ENCODE results near the gene KCNMB3. TPM values are rescaled to one million over a fixed set of nuclear protein-coding genes. Genes with fewer than 3 reads are reported as not detected.

The KCNMB3 gene
- total RNA-seq, 1 experiment from 2014 or later = 2.3 TPM

DNA sequence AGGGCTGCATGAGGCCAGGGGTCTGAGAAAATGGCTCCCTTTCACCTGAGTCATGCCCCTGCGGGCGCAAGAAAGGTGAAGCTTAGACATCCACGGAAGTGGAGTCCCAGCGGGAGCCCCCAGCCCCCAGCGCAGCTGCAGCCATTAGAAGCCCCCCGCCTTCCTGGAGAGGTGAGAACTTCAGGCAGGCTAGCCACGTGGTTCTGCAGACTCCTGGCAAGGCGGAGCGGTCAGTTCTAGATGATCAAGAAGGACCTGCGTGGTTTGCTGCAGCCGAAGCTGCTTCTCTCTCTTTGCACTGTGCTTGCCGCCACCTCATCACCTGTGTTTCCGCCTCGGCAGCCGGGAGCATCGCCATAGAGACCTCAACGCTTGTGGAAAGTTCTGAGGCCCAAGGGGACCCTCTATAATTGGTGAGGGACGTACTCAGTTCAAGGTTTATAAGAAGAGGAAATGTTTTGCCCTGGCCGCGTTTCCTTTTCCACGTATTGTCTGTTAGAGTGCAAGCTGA, 15.8 kb upstream of the KCNMB3 start:
- no TSS peak for BruUV-seq (replicated peaks)
- Histone ChIP-seq H3K9me2 (replicated peaks; ENCODE audit: low read length) (no peaks in the 10 kb centered on the region), H3K9me3 (ENCODE audit: low read length) (no peaks in the 10 kb centered on the region), H3K36me3 (ENCODE audit: low read depth, low read length) (no peaks in the 10 kb centered on the region), H3K79me2 (ENCODE audit: low read length) (no peaks in the 10 kb centered on the region), H2AFZ (ENCODE audit: low read length) (no peak overlapping the region), H3K9ac (ENCODE audit: low read length) (no peak overlapping the region), H3K27ac (ENCODE audit: low read length) (no peak overlapping the region), H3K4me3 (ENCODE audit: low read length) (no peak overlapping the region), H3K27me3 (ENCODE audit: low read length) (no peaks in the 10 kb centered on the region), H3F3A (ENCODE audit: low read length, unreplicated experiment) (no peaks in the 10 kb centered on the region), H3K4me1 (ENCODE audit: insufficient read depth, low read length) (peaks cover 2% of the 10 kb centered on the region; the same call in 1 of the 2 replicates), H3K4me2 (ENCODE audit: low read length) (no peak overlapping the region), H4K20me1 (ENCODE audit: low read length) (no peaks in the 10 kb centered on the region)
- DNase-seq (no peak), ATAC-seq (no peak)
- POLR2A ChIA-PET (ENCODE audit: unreplicated experiment) = no interaction called here
- intact Hi-C loops (cut with micrococcal nuclease) = no loop called here
- TF ChIP-seq EZH2phosphoT487 (IDR thresholded peaks at IDR 0.05; ENCODE audit: borderline replicate concordance, low read length) = no peak
- TF ChIP-seq, protein P1, sequence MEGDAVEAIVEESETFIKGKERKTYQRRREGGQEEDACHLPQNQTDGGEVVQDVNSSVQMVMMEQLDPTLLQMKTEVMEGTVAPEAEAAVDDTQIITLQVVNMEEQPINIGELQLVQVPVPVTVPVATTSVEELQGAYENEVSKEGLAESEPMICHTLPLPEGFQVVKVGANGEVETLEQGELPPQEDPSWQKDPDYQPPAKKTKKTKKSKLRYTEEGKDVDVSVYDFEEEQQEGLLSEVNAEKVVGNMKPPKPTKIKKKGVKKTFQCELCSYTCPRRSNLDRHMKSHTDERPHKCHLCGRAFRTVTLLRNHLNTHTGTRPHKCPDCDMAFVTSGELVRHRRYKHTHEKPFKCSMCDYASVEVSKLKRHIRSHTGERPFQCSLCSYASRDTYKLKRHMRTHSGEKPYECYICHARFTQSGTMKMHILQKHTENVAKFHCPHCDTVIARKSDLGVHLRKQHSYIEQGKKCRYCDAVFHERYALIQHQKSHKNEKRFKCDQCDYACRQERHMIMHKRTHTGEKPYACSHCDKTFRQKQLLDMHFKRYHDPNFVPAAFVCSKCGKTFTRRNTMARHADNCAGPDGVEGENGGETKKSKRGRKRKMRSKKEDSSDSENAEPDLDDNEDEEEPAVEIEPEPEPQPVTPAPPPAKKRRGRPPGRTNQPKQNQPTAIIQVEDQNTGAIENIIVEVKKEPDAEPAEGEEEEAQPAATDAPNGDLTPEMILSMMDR (conservative IDR thresholded peaks at IDR 0.05; ENCODE audit: low read depth, low read length) = no peak
- CTCF ChIA-PET = no interaction called here

DNA sequence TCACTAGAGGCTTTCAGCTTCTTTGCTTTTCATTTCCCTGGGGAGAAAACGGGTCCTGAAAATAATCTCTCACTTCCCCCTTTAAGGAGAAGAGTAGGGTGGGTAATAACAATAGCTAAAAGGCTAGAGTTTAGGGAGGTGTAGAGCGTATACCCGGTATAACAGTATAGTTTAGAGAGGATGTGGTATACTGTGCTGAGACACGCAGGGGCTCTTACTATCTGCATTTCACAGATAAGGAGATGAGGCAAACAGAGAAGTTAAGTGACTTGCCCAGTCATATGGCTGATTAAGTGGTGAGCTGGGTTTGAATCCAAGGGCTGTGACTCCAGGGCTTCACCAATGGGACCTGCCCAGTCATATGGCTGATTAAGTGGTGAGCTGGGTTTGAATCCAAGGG, 15.0 kb upstream of the KCNMB3 start:
- H4K20me1 ChIP-seq (ENCODE audit: low read length) = no peaks in the 10 kb centered on the region
- BruUV-seq (replicated peaks) = no TSS peak

DNA sequence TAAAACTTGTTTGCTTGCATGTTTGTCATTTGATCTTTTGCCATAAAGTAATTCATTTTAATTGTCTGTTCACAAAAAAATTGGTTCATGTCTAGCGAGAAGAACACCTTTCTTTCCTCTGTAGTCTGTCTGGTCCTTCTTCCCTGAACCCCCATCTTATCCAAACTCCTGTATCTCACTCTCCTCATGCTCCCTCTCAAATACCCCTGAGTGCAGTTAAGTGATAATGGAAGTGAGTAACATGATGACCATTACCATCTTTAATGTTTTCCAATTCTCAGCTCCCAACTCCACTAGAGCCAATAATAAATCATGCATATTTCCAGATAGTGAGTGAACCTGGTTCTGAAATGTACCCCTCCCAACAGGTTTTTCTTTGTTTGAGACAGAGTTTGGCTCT, 14.2 kb upstream of the KCNMB3 start:
- H4K20me1 ChIP-seq (ENCODE audit: low read length) = no peaks in the 10 kb centered on the region
- no peaks in the 10 kb centered on the region for H3F3A ChIP-seq (ENCODE audit: low read length, unreplicated experiment)
- H2AFZ ChIP-seq (ENCODE audit: low read length) = no peak overlapping the region
- H3K36me3 ChIP-seq (ENCODE audit: low read depth, low read length) = no peaks in the 10 kb centered on the region
- H3K4me3 ChIP-seq (ENCODE audit: low read length) = no peak overlapping the region
- CTCF ChIA-PET = no interaction called here
- H3K79me2 ChIP-seq (ENCODE audit: low read length) = no peaks in the 10 kb centered on the region
- H3K27me3 ChIP-seq (ENCODE audit: low read length) = no peaks in the 10 kb centered on the region
- no peaks in the 10 kb centered on the region for H3K9me3 ChIP-seq (ENCODE audit: low read length)
- H3K4me1 ChIP-seq (ENCODE audit: insufficient read depth, low read length) = peaks cover 11% of the 10 kb centered on the region
- H3K9me2 ChIP-seq (replicated peaks; ENCODE audit: low read length) = no peaks in the 10 kb centered on the region
- H3K9ac ChIP-seq (ENCODE audit: low read length) = no peak overlapping the region
- intact Hi-C loops (cut with micrococcal nuclease) = no loop called here
- BruUV-seq (replicated peaks) = no TSS peak
- H3K4me2 ChIP-seq (ENCODE audit: low read length) = no peak overlapping the region
- TF ChIP-seq, protein P1 (conservative IDR thresholded peaks at IDR 0.05; ENCODE audit: low read depth, low read length) = no peak
- TF ChIP-seq EZH2 (IDR thresholded peaks at IDR 0.05; ENCODE audit: low read length, unreplicated experiment) = no peak
- no peak for TF ChIP-seq EZH2phosphoT487 (IDR thresholded peaks at IDR 0.05; ENCODE audit: borderline replicate concordance, low read length)
- ATAC-seq (no peak), DNase-seq (no peak)
- POLR2A ChIA-PET (ENCODE audit: unreplicated experiment) = no interaction called here
- H3K27ac ChIP-seq (ENCODE audit: low read length) = no peak overlapping the region

More for the DNA sequence above, 15.0 kb upstream of the KCNMB3 start:
- intact Hi-C loops (cut with micrococcal nuclease) = no loop called here
- ChIA-PET CTCF (no interaction called here), POLR2A (ENCODE audit: unreplicated experiment) (no interaction called here)
- Histone ChIP-seq H3F3A (ENCODE audit: low read length, unreplicated experiment) (no peaks in the 10 kb centered on the region), H3K4me1 (ENCODE audit: insufficient read depth, low read length) (peaks cover 6% of the 10 kb centered on the region), H3K9me2 (replicated peaks; ENCODE audit: low read length) (no peaks in the 10 kb centered on the region), H3K27me3 (ENCODE audit: low read length) (no peaks in the 10 kb centered on the region), H3K9me3 (ENCODE audit: low read length) (no peaks in the 10 kb centered on the region), H3K9ac (ENCODE audit: low read length) (no peak overlapping the region), H3K4me2 (ENCODE audit: low read length) (no peak overlapping the region), H3K36me3 (ENCODE audit: low read depth, low read length) (no peaks in the 10 kb centered on the region), H3K79me2 (ENCODE audit: low read length) (no peaks in the 10 kb centered on the region), H3K27ac (ENCODE audit: low read length) (no peak overlapping the region), H2AFZ (ENCODE audit: low read length) (no peak overlapping the region), H3K4me3 (ENCODE audit: low read length) (no peak overlapping the region)
- no peak for ATAC-seq
- TF ChIP-seq EZH2 (IDR thresholded peaks at IDR 0.05; ENCODE audit: low read length, unreplicated experiment) (no peak), EZH2phosphoT487 (IDR thresholded peaks at IDR 0.05; ENCODE audit: borderline replicate concordance, low read length) (no peak)
- TF ChIP-seq, protein P1 (conservative IDR thresholded peaks at IDR 0.05; ENCODE audit: low read depth, low read length) = no peak
- no peak for DNase-seq
